Head of caudate nucleus (tissue), 42 donors: ENCODE results near the gene MICAL2.
A peak's percentile ranks its signal among the peaks of the same experiment; 100 is the strongest.

Source experiments
- DNase-seq, 42 donors: peaks; one replicate each; pipeline versions ENCODE4 v3.0.0 to v3.0.0-alpha.2; 2020 to 2021; ENCODE audit warnings: mixed read lengths in 7 of 42
- intact Hi-C: fragments of 100-400 bp; cut with DNase I; formaldehyde crosslinking; loops from one replicate; pipeline ENCODE4 v1.15.0; 2022

Gene MICAL2

GRCh38 chr11:12161137-12161536, 50.7 kb downstream of the MICAL2 start:
- DNase-seq, result no peak
- intact Hi-C loops, result no loop called here

- no peak for DNase-seq
- intact Hi-C loops, result no loop called here
Observed at GRCh38 chr11:12161603-12162350, 51.4 kb downstream of the MICAL2 start.

GRCh38 chr11:12162652-12163051, 52.3 kb downstream of the MICAL2 start:
- intact Hi-C loops, result no loop called here
- DNase-seq, result no peak

- no peak for DNase-seq
- intact Hi-C loops, result no loop called here
Observed at GRCh38 chr11:12163181-12163941, 53.0 kb downstream of the MICAL2 start.

- intact Hi-C loops, result no loop called here
Observed at GRCh38 chr11:12164061-12165014, 53.9 kb downstream of the MICAL2 start.

GRCh38 chr11:12165237-12165875, 55.0 kb downstream of the MICAL2 start:
- intact Hi-C loops, result no loop called here
- DNase-seq, result no peak

More at GRCh38 chr11:12164061-12165014, 53.9 kb downstream of the MICAL2 start:
- DNase-seq, result peak in 1 of 42 donors; percentile 28

- intact Hi-C loops, result no loop called here
- no peak for DNase-seq
Observed at GRCh38 chr11:12166299-12167060, 56.1 kb downstream of the MICAL2 start.

GRCh38 chr11:12167061-12168000, 56.9 kb downstream of the MICAL2 start:
- DNase-seq, result no peak
- intact Hi-C loops, result no loop called here

GRCh38 chr11:12168114-12168513, 57.7 kb downstream of the MICAL2 start:
- intact Hi-C loops, result no loop called here
- DNase-seq, result no peak

GRCh38 chr11:12169822-12170221, 59.4 kb downstream of the MICAL2 start:
- intact Hi-C loops, result no loop called here
- no peak for DNase-seq

- intact Hi-C loops, result no loop called here
- no peak for DNase-seq
Observed at GRCh38 chr11:12170501-12170900, 60.1 kb downstream of the MICAL2 start.

GRCh38 chr11:12170984-12171383, 60.6 kb downstream of the MICAL2 start:
- DNase-seq, result peak in 1 of 42 donors; percentile 45
- intact Hi-C loops, result no loop called here

GRCh38 chr11:12171921-12172320, 61.5 kb downstream of the MICAL2 start:
- no peak for DNase-seq
- intact Hi-C loops, result no loop called here

- intact Hi-C loops, result no loop called here
- DNase-seq, result no peak
Observed at GRCh38 chr11:12172493-12173013, 62.2 kb downstream of the MICAL2 start.

GRCh38 chr11:12173111-12173510, 62.7 kb downstream of the MICAL2 start:
- intact Hi-C loops, result no loop called here
- DNase-seq, result no peak

- intact Hi-C loops, result no loop called here
Observed at GRCh38 chr11:12174128-12174476, 63.7 kb downstream of the MICAL2 start.

More at GRCh38 chr11:12174128-12174476, 63.7 kb downstream of the MICAL2 start:
- DNase-seq, result no peak
